ENCODE measurements around the gene MLN.

The MLN gene

DNA sequence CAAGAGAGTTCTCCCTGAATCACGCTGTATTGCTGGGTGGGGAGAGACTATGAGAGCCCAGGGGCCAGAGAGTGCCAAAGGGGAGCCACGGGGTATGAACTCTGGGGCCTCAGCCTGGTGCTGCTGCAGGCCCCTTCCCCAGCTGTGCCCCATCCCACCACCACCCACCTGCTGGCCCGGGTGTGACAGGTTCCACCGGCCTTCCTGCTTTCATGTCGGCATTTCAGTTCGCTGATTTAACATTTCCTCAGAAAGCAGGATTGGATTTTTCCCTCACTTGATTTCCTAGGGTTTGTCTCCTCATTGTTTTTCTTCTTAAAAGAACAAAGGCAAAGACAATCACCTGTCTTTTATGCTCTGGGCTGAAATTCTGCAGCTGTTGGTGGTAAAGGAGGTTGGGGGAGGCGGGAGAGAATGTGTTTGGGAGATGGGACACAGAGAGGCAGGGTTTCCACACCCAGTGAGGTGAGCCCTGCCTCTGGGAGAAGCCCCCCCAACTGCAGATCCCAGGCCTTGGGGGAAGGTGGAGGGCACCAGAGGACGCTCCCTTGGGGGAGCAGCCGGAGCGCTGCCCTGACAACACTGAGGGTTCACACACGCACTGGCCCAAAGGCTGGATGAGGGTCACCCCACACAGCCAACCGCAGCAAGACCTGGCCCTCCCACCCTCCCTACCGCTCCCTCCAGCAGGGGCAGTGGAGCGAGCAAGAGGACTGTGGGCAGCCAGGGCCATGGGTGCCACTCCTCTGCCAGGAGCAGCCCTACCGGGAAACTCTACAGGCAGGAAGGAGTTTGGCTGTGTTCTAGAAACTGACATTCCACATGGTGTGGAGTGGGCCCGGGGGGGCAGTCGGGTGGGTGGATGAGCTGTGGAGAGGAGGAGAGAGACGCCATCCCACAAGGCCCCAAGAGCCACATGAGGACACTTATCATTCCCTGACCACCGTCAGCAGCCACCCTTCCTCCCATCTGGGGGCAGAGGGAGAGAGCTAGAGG lies 10.5 kb upstream of the MLN start:
- no peak for DNase-seq (ENCODE audit: low spot score)

DNA sequence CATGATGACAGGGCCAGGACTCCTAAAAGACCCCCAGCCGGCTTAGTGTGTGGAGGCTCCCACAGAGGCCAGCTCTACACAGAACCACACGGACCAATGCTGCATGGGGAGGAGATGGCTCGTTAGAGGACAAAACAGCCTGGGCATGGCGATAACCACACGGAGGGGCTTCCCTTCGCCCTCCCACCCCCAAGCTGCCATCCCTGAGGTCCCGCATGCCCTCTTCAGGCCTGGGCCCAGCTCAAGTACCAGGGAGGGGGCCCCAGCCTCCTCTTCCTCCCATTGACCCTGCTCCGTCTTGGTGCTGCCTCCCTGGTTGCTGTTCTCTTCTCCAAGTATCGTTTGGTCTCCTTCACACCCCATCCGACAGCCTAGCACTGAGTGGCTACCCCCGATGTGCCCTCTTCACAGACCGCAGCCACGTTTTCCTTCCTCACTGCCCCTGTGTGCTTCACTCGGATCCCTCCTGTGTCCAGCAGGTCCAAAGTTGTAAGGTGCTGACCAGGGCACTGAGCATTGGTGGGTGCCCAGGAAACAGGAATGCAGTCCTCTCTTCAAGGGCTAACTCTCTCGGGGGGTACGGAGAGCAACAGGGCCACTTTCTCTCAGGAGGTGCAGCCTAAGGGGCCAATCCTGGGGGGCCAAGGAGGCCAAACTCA lies 9.6 kb upstream of the MLN start:
- DNase-seq (ENCODE audit: low spot score) = no peak

- peak; percentile 12 for DNase-seq (ENCODE audit: low spot score)
Observed at GRCh38 chr6:33812669-33813068, 8.9 kb upstream of the MLN start.

DNA sequence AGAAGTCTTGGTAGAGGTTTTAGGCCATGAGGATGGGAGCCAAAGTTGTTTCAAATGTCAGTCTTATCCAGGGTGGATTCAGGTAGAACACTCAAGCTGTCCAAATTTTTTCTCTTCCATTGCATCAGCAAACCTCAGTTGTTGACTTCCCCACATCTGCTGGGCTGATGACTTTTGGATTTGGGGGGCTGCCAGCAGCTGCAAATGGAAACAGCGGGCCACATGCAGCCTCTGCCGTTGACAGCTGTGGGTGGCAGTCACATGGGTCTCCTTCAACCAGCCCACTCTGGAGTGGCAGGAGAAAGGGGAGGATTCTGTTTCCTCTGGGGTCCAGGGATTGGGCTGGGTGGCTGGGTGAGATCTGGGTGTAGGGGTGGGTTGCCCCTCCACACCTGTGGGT lies 5.8 kb upstream of the MLN start:
- no peak for DNase-seq (ENCODE audit: low spot score)

- DNase-seq (ENCODE audit: low spot score) = no peak
Observed at GRCh38 chr6:33808641-33809180, 4.9 kb upstream of the MLN start.

DNA sequence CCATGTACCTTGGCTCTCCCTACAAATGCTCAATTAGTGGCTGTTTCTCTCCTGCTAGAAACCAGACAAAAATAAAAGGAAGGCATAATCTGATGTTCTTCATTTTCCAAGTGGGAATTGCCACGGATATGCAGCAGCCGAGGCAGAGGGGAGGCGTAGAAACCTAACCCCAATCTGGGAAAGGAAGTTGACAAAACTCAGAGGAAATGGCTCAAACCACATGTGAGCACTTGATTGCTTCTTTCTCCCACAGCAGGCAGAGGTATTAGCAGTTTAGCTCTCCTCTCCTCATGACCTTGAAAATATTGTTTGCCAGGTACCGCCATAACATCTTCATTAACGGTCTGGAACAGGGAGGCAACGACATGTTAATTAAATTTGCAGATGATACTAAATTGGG lies 3.8 kb upstream of the MLN start:
- no peak for DNase-seq (ENCODE audit: low spot score)

- no peak for DNase-seq (ENCODE audit: low spot score)
Observed at GRCh38 chr6:33806841-33807240, 3.0 kb upstream of the MLN start.

- DNase-seq (ENCODE audit: low spot score) = no peak
Observed at GRCh38 chr6:33802186-33802958, 1.4 kb downstream of the MLN start.

- no peak for DNase-seq (ENCODE audit: low spot score)
Observed at GRCh38 chr6:33801611-33802010, 2.2 kb downstream of the MLN start.

- no peak for DNase-seq (ENCODE audit: low spot score)
Observed at GRCh38 chr6:33800248-33800969, 3.4 kb downstream of the MLN start.

GRCh38 chr6:33799454-33800113 lies 4.2 kb downstream of the MLN start:
- no peak for DNase-seq (ENCODE audit: low spot score)

- no peak for DNase-seq (ENCODE audit: low spot score)
Observed at GRCh38 chr6:33798343-33798848, 5.4 kb downstream of the MLN start.

DNA sequence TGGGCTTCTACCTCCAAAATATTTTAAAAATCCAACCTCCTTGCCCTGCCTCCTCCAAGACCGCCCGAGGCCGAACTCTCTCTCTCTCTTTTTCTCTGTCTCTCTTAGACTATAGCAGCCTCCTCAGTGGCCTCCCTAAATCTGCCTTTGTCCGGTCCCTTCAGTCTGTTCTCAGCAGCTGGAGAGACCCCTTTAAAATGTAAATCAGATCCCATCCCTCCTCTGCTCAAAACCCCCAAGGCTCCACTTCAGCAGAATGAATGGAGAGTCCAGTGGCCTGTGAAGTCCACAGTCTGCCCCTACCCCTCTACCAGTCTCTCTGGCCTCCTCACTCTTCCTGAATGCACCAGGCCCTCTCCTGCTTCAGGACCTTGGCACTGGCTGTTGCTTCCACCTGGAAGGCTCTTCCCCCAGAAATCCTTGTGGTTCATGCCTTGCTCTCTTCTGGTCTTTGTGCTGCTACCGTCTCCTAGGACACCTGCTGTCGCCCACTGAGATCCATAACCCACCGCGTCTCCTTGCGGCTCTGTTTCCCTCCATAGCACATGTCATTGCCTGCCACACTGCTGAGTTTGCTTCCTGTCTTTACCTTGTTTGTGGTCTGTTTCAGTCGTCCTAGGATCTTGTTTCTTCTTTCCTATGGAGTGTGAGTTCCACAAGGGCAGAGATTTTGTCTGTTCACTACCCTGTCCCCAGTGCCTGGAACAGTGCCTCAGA lies 6.0 kb downstream of the MLN start:
- DNase-seq (ENCODE audit: low spot score) = no peak

DNA sequence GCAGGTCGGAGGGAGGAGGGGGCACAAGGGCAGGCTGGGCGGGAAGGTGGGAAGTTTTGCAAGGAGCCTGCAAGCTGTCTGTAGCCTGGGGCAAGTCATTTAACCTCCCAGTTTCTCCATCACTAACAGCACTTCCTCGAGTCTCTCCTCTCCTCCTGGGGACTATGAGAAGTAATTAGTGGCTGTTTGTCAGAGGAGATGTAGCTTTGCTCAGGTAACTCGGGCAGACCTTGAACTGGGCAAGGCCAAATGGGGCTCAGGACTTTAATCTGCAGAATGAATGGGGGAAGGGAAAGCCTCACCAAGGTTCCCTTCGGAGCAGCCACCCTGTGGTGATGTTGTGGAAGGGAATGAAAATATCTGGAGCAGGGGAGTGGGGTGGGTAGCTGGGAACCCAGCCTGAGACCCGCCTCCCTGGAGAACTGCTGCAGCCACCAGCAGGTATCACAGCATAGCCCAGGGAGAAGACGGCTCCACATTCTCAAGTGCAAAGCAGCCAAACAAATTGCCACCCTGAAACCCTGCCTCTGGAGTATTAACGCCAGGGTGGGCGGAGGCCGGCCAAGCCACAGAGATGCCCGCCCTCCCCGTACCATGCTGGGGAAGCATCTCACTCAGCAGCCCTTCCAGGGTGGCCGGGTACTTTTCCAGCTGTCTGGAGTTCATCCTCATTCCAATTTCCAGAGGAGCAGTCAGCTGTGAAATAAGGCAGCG lies 8.7 kb downstream of the MLN start:
- no peak for DNase-seq (ENCODE audit: low spot score)

DNA sequence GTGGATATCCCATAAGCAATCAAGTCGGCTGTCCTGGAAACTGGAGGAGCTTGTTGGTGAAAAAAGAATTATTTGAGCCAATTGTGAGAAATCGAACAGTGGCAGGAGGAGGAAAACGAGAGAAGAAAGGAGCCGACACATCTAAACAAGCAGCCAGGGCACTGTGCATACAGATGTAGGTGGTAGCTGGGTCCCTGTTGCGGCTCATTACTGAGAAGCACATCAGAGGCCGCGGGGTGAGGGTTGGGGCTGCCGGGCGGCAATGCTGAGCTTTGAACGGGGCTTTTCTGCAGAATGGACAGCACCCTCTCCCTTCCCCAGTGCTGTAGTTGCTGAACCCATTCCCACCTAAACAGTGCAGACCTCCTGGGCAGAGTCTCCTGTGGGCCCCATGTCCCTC lies 10.8 kb downstream of the MLN start:
- no peak for DNase-seq (ENCODE audit: low spot score)

GRCh38 chr6:33791620-33792019 lies 12.2 kb downstream of the MLN start:
- DNase-seq (ENCODE audit: low spot score) = no peak

DNA sequence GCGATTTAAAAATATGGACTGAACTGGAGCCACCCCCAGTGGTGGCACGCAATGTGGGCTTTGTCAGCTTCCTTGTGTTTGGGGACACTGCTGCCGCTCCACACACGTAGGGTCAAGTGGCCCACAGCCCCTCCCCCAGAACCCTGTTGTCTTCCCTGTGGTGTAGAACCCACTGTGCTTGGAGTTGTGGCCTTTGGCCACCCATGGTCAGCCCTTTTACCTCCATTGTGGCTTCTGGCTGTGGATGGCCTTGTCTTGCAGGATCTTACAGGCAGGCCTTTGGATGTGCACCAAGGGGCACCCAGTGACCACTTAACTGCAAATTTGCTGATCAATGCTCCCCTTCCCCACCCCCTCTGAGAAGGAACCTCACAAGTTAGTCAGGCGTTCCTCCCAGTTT lies 12.9 kb downstream of the MLN start:
- DNase-seq (ENCODE audit: low spot score) = no peak

- no peak for DNase-seq (ENCODE audit: low spot score)
Observed at GRCh38 chr6:33790379-33790778, 13.4 kb downstream of the MLN start.

GRCh38 chr6:33789550-33789895 lies 14.3 kb downstream of the MLN start:
- no peak for DNase-seq (ENCODE audit: low spot score)
